Measurements from ENCODE around the gene DISC1. TPM values are rescaled to one million over a fixed set of nuclear protein-coding genes. Genes with fewer than 3 reads are reported as not detected.

Gene DISC1
- total and polyA plus RNA-seq, 2 donors (not counting 1 experiment from before 2014, with no cell fraction given): 2.7 to 4.3 TPM

GRCh38 chr1:231610388-231610787 is 16.2 kb upstream of the DISC1 start:
- Histone ChIP-seq H3K27me3 (replicated peaks in 1 of 4; ENCODE audit: control extremely low read depth in 1 of 4, control insufficient read depth in 3 of 4, insufficient read depth in 4 of 4, low read length in 3 of 4) (peaks cover 0 to 3% (median under 1%) of the 10 kb centered on the region in 4 experiments), H3K9ac (ENCODE audit: low read length) (no peak overlapping the region), H3K27ac (ENCODE audit: low read length in 2 of 2) (no peak overlapping the region), H4K20me1 (ENCODE audit: control insufficient read depth, insufficient read depth, low read length, poor library complexity, severe bottlenecking) (no peaks in the 10 kb centered on the region), H3K9me3 (ENCODE audit: control extremely low read depth in 1 of 3, control insufficient read depth in 2 of 3, insufficient read depth in 1 of 3, low read length in 2 of 3) (peaks cover 0 to 17% (median 11%) of the 10 kb centered on the region in 3 donors), H3K4me3 (ENCODE audit: control extremely low read depth in 1 of 5, extremely low read depth in 1 of 5, insufficient read depth in 1 of 5, low read depth in 2 of 5, low read length in 4 of 5) (no peak overlapping the region), H3K36me3 (replicated peaks in 1 of 2; ENCODE audit: control extremely low read depth in 1 of 2, control insufficient read depth in 1 of 2, extremely low read depth in 1 of 2, insufficient read depth in 2 of 2, low read length in 1 of 2) (no peaks in the 10 kb centered on the region), H3K79me2 (ENCODE audit: control insufficient read depth, insufficient read depth, low read length) (no peaks in the 10 kb centered on the region), H2AFZ (ENCODE audit: insufficient read depth, low read depth, low read length, poor library complexity, severe bottlenecking) (no peak overlapping the region), H3K4me2 (replicated peaks; ENCODE audit: low read depth, low read length, poor library complexity, severe bottlenecking) (peak overlapping the region; percentile 71), H3K4me1 (ENCODE audit: control insufficient read depth in 2 of 2, insufficient read depth in 2 of 2, low read length in 2 of 2) (peaks cover 52% of the 10 kb centered on the region in 2 donors)
- ChIA-PET CTCF (interaction anchor here (0.9 kb wide), 1 partner anchor 570 kb away, joined by 3 read pairs; the partner anchor contains the start of gene FAM89A), POLR2A (interaction anchor here (0.5 kb wide), 1 partner anchor 395 kb away, joined by 3 read pairs; no protein-coding TSS in a partner anchor)
- intact Hi-C loops (cut with micrococcal nuclease): no loop called here
- DNase-seq (no peak), ATAC-seq (ENCODE audit: low read depth) (no peak)
- peaks cover 58% of the 10 kb centered on the region for H3K4me1 Mint-ChIP-seq
- H3K27me3 Mint-ChIP-seq: peaks cover 12% of the 10 kb centered on the region
- H3K4me3 Mint-ChIP-seq: no peak overlapping the region
- H3K27ac Mint-ChIP-seq: no peak overlapping the region
- TF ChIP-seq EZH2 (IDR thresholded peaks at IDR 0.05; ENCODE audit: borderline replicate concordance, insufficient read depth, low read depth, low read length, poor library complexity, severe bottlenecking) (no peak), CTCF (IDR thresholded peaks at IDR 0.05) (no peak)
- no peaks in the 10 kb centered on the region for H3K9me3 Mint-ChIP-seq (ENCODE audit: insufficient read depth)
- WGBS (ENCODE audit: insufficient coverage): 100% methylated on average over 1 of the region's 2 CpGs

GRCh38 chr1:231611111-231611510 is 15.5 kb upstream of the DISC1 start:
- Mint-ChIP-seq H3K27ac (peak overlapping the region; percentile 17), H3K9me3 (ENCODE audit: insufficient read depth) (no peaks in the 10 kb centered on the region), H3K27me3 (peaks cover 12% of the 10 kb centered on the region), H3K4me3 (peak overlapping the region; percentile 8), H3K4me1 (peaks cover 62% of the 10 kb centered on the region)
- H3K4me1 ChIP-seq (ENCODE audit: control insufficient read depth in 2 of 2, insufficient read depth in 2 of 2, low read length in 2 of 2): peaks cover 52 to 56% of the 10 kb centered on the region in 2 donors
- no peak for ATAC-seq (ENCODE audit: low read depth)
- H3K79me2 ChIP-seq (ENCODE audit: control insufficient read depth, insufficient read depth, low read length): no peaks in the 10 kb centered on the region
- DNase-seq: no peak
- ChIA-PET POLR2A (interaction anchor here (0.5 kb wide), 1 partner anchor 396 kb away, joined by 3 read pairs; no protein-coding TSS in a partner anchor), CTCF (interaction anchor here (0.9 kb wide), 2 partner anchors 10 to 571 kb away, joined by 3 to 4 read pairs; partner anchors contain the start of gene FAM89A)
- no peak overlapping the region for H3K27ac ChIP-seq (ENCODE audit: low read length in 2 of 2)
- no peak overlapping the region for H3K4me3 ChIP-seq (ENCODE audit: control extremely low read depth in 1 of 5, extremely low read depth in 1 of 5, insufficient read depth in 1 of 5, low read depth in 2 of 5, low read length in 4 of 5)
- intact Hi-C loops (cut with micrococcal nuclease): no loop called here
- no peak overlapping the region for H3K9ac ChIP-seq (ENCODE audit: low read length)
- no peaks in the 10 kb centered on the region for H4K20me1 ChIP-seq (ENCODE audit: control insufficient read depth, insufficient read depth, low read length, poor library complexity, severe bottlenecking)
- peaks cover 0 to 17% (median 11%) of the 10 kb centered on the region in 3 donors for H3K9me3 ChIP-seq (ENCODE audit: control extremely low read depth in 1 of 3, control insufficient read depth in 2 of 3, insufficient read depth in 1 of 3, low read length in 2 of 3)
- H3K4me2 ChIP-seq (replicated peaks; ENCODE audit: low read depth, low read length, poor library complexity, severe bottlenecking): peak overlapping the region; percentile 71
- peak overlapping the region; percentile 19 for H2AFZ ChIP-seq (ENCODE audit: insufficient read depth, low read depth, low read length, poor library complexity, severe bottlenecking)
- WGBS (ENCODE audit: insufficient coverage): 93% methylated on average over 3 of the region's 5 CpGs
- H3K27me3 ChIP-seq (replicated peaks in 1 of 4; ENCODE audit: control extremely low read depth in 1 of 4, control insufficient read depth in 3 of 4, insufficient read depth in 4 of 4, low read length in 3 of 4): peaks cover 0 to 3% (median 0%) of the 10 kb centered on the region in 4 experiments
- TF ChIP-seq EZH2 (IDR thresholded peaks at IDR 0.05; ENCODE audit: borderline replicate concordance, insufficient read depth, low read depth, low read length, poor library complexity, severe bottlenecking): no peak
- no peak for TF ChIP-seq CTCF (IDR thresholded peaks at IDR 0.05)
- no peaks in the 10 kb centered on the region for H3K36me3 ChIP-seq (replicated peaks in 1 of 2; ENCODE audit: control extremely low read depth in 1 of 2, control insufficient read depth in 1 of 2, extremely low read depth in 1 of 2, insufficient read depth in 2 of 2, low read length in 1 of 2)
